Left lobe of liver (tissue), 2 donors: ENCODE data around the gene CLCA1. TPM values are rescaled to one million over a fixed set of nuclear protein-coding genes. Genes with fewer than 3 reads are reported as not detected.

Experiments used
- ATAC-seq: fragments of 200-7000 bp; cut with Tn5 transposase; one replicate; pipeline ENCODE4 v1.9.1; 2020; ENCODE audit warnings: mild to moderate bottlenecking, moderate library complexity
- DNase-seq: peaks from one replicate; pipeline ENCODE4 v3.0.0-alpha.2; 2020; ENCODE audit warnings: low spot score
- total RNA-seq: library from RNA; stranded (reverse); gene quantifications from one replicate; pipeline ENCODE4 v1.2.1, GENCODE V29; 2021
- donor health status: DM: no; HTN: no; CAD: no; lungs with moderate emphysema.
- donor health status: DM: no; HTN: yes; CAD: no.

Gene CLCA1
- total RNA-seq, result 0.10 TPM

- ATAC-seq, result no peak
- DNase-seq, result no peak
These were observed at the start of gene CLCA1 for GRCh38 chr1:86468501-86468977. CLCA1 (plus strand) TSS chr1:86468927; CDS start chr1:86468972, 45 bp downstream.

- DNase-seq, result no peak
- ATAC-seq, result peak; percentile 37
These were observed 49.3 kb upstream of the CLCA1 start for GRCh38 chr1:86419277-86419903.

GRCh38 chr1:86421601-86422280, 47.0 kb upstream of the CLCA1 start:
- ATAC-seq, result no peak

GRCh38 chr1:86423473-86423872, 45.3 kb upstream of the CLCA1 start:
- DNase-seq, result no peak
- ATAC-seq, result no peak

More at GRCh38 chr1:86421601-86422280, 47.0 kb upstream of the CLCA1 start:
- DNase-seq, result no peak

GRCh38 chr1:86423873-86424272, 44.9 kb upstream of the CLCA1 start, which contains the start of gene CLCA2:
CLCA2 (plus strand) TSS chr1:86424171; CDS start chr1:86424248, 77 bp downstream.
- ATAC-seq (no peak), DNase-seq (no peak)

- DNase-seq, result no peak
- no peak for ATAC-seq
These were observed 39.5 kb upstream of the CLCA1 start for GRCh38 chr1:86429122-86429725.

- ATAC-seq, result peak; percentile 75
- DNase-seq, result no peak
These were observed 38.9 kb upstream of the CLCA1 start for GRCh38 chr1:86429835-86430234.

GRCh38 chr1:86430376-86430775, 38.4 kb upstream of the CLCA1 start:
- no peak for ATAC-seq
- DNase-seq, result no peak

GRCh38 chr1:86434059-86434458, 34.7 kb upstream of the CLCA1 start:
- ATAC-seq (no peak), DNase-seq (no peak)

GRCh38 chr1:86435327-86435726, 33.4 kb upstream of the CLCA1 start:
- DNase-seq (no peak), ATAC-seq (no peak)

GRCh38 chr1:86436041-86436440, 32.7 kb upstream of the CLCA1 start:
- ATAC-seq (no peak), DNase-seq (no peak)

- ATAC-seq (no peak), DNase-seq (no peak)
These were observed 27.1 kb upstream of the CLCA1 start for GRCh38 chr1:86441581-86441980.

- ATAC-seq (no peak), DNase-seq (no peak)
These were observed 26.7 kb upstream of the CLCA1 start for GRCh38 chr1:86441997-86442396.

GRCh38 chr1:86445919-86446318, 22.8 kb upstream of the CLCA1 start:
- ATAC-seq, result no peak
- DNase-seq, result no peak

- DNase-seq (no peak), ATAC-seq (no peak)
These were observed 21.4 kb upstream of the CLCA1 start for GRCh38 chr1:86447198-86447790.

- ATAC-seq (no peak), DNase-seq (no peak)
These were observed 20.1 kb upstream of the CLCA1 start for GRCh38 chr1:86448670-86449069.

- ATAC-seq (no peak), DNase-seq (no peak)
These were observed 19.6 kb upstream of the CLCA1 start for GRCh38 chr1:86449103-86449502.

- DNase-seq (no peak), ATAC-seq (no peak)
These were observed 17.9 kb upstream of the CLCA1 start for GRCh38 chr1:86450847-86451246.

- ATAC-seq (no peak), DNase-seq (no peak)
These were observed 15.1 kb upstream of the CLCA1 start for GRCh38 chr1:86453664-86454063.

GRCh38 chr1:86455073-86455472, 13.7 kb upstream of the CLCA1 start:
- ATAC-seq (no peak), DNase-seq (no peak)

- ATAC-seq, result no peak
- DNase-seq, result no peak
These were observed 7.7 kb upstream of the CLCA1 start for GRCh38 chr1:86460998-86461397.

- no peak for ATAC-seq
- DNase-seq, result no peak
These were observed 7.2 kb upstream of the CLCA1 start for GRCh38 chr1:86461482-86461881.
